ENCODE data around the gene RAX. TPM values are rescaled to one million over a fixed set of nuclear protein-coding genes. Genes with fewer than 3 reads are reported as not detected.

Gene RAX
- total and polyA plus RNA-seq, 2 experiments from 2014 or later: not detected

- 27 to 31% methylated on average over 72 to 74 of the region's 90 CpGs for WGBS, 2 experiments (ENCODE audit: low coverage in 1 of 2, low lambda C conversion rate in 2 of 2, missing lambda C conversion rate in 2 of 2)
- H3K27me3 ChIP-seq (replicated peaks; ENCODE audit: insufficient read depth): peaks cover 96% of the 10 kb centered on the region
- H3K9me2 ChIP-seq (ENCODE audit: insufficient read depth): no peaks in the 10 kb centered on the region
- DNase-seq: peak; percentile 52
- H3F3A ChIP-seq (ENCODE audit: insufficient read depth): no peaks in the 10 kb centered on the region; the same call in 1 of the 2 replicates
- TF ChIP-seq EZH2phosphoT487 (IDR thresholded peaks at IDR 0.05; ENCODE audit: insufficient read depth, low read depth) (no peak), EZH2 (IDR thresholded peaks at IDR 0.05; ENCODE audit: insufficient read depth, poor library complexity, severe bottlenecking) (no peak)
- in situ Hi-C loops (cut with MboI): no loop called here
- H3K79me2 ChIP-seq (ENCODE audit: insufficient read depth): no peaks in the 10 kb centered on the region
- no peak overlapping the region for H3K4me3 ChIP-seq
- H3K27ac ChIP-seq: no peak overlapping the region
- no peaks in the 10 kb centered on the region for H4K20me1 ChIP-seq (ENCODE audit: insufficient read depth)
- H3K36me3 ChIP-seq (ENCODE audit: low read depth): no peaks in the 10 kb centered on the region
- H2AFZ ChIP-seq: no peak overlapping the region
- H3K4me1 ChIP-seq (ENCODE audit: insufficient read depth): no peaks in the 10 kb centered on the region
- no peak overlapping the region for H3K4me2 ChIP-seq (ENCODE audit: unreplicated experiment)
- no peaks in the 10 kb centered on the region for H3K9me3 ChIP-seq (ENCODE audit: low read depth)
- no peak overlapping the region for H3K9ac ChIP-seq
Observed at GRCh38 chr18:59268721-59269562, 4.3 kb downstream of the RAX start.

GRCh38 chr18:59268127-59268720 lies 5.0 kb downstream of the RAX start:
- TF ChIP-seq EZH2 (IDR thresholded peaks at IDR 0.05; ENCODE audit: insufficient read depth, poor library complexity, severe bottlenecking) (no peak), EZH2phosphoT487 (IDR thresholded peaks at IDR 0.05; ENCODE audit: insufficient read depth, low read depth) (no peak)
- in situ Hi-C loops (cut with MboI): no loop called here
- H3K9me3 ChIP-seq (ENCODE audit: low read depth): no peaks in the 10 kb centered on the region
- no peaks in the 10 kb centered on the region for H3K9me2 ChIP-seq (ENCODE audit: insufficient read depth)
- DNase-seq: no peak
- no peaks in the 10 kb centered on the region for H3K79me2 ChIP-seq (ENCODE audit: insufficient read depth)
- no peak overlapping the region for H3K9ac ChIP-seq
- no peaks in the 10 kb centered on the region for H3K4me1 ChIP-seq (ENCODE audit: insufficient read depth)
- no peaks in the 10 kb centered on the region for H3K36me3 ChIP-seq (ENCODE audit: low read depth)
- H2AFZ ChIP-seq: no peak overlapping the region
- WGBS, 2 experiments (ENCODE audit: low coverage in 1 of 2, low lambda C conversion rate in 2 of 2, missing lambda C conversion rate in 2 of 2): 95% methylated on average over 26 to 28 of the region's 28 CpGs
- H3K27me3 ChIP-seq (replicated peaks; ENCODE audit: insufficient read depth): peaks cover 96% of the 10 kb centered on the region
- H3F3A ChIP-seq (ENCODE audit: insufficient read depth): no peaks in the 10 kb centered on the region; the same call in 1 of the 2 replicates
- H3K27ac ChIP-seq: no peak overlapping the region
- H3K4me3 ChIP-seq: no peak overlapping the region
- no peaks in the 10 kb centered on the region for H4K20me1 ChIP-seq (ENCODE audit: insufficient read depth)
- no peak overlapping the region for H3K4me2 ChIP-seq (ENCODE audit: unreplicated experiment)

GRCh38 chr18:59267503-59268126 lies 5.6 kb downstream of the RAX start:
- WGBS, 2 experiments (ENCODE audit: low coverage in 1 of 2, low lambda C conversion rate in 2 of 2, missing lambda C conversion rate in 2 of 2): 18 to 19% methylated on average over 38 to 39 of the region's 41 CpGs
- H3K4me2 ChIP-seq (ENCODE audit: unreplicated experiment): no peak overlapping the region
- peaks cover 94% of the 10 kb centered on the region for H3K27me3 ChIP-seq (replicated peaks; ENCODE audit: insufficient read depth)
- 0 out of 2 replicates have a peak, but pooled peaks have one; percentile 24 for TF ChIP-seq EZH2phosphoT487 (IDR thresholded peaks at IDR 0.05; ENCODE audit: insufficient read depth, low read depth)
- peak; percentile 58 for TF ChIP-seq EZH2 (IDR thresholded peaks at IDR 0.05; ENCODE audit: insufficient read depth, poor library complexity, severe bottlenecking)
- no peaks in the 10 kb centered on the region for H3K79me2 ChIP-seq (ENCODE audit: insufficient read depth)
- DNase-seq: peak; percentile 43
- no peaks in the 10 kb centered on the region for H3K9me3 ChIP-seq (ENCODE audit: low read depth)
- no peaks in the 10 kb centered on the region; the same call in 1 of the 2 replicates for H3F3A ChIP-seq (ENCODE audit: insufficient read depth)
- H3K9ac ChIP-seq: no peak overlapping the region
- no peaks in the 10 kb centered on the region for H3K4me1 ChIP-seq (ENCODE audit: insufficient read depth)
- H3K4me3 ChIP-seq: no peak overlapping the region
- H3K36me3 ChIP-seq (ENCODE audit: low read depth): no peaks in the 10 kb centered on the region
- H2AFZ ChIP-seq: no peak overlapping the region
- no peak overlapping the region for H3K27ac ChIP-seq
- H4K20me1 ChIP-seq (ENCODE audit: insufficient read depth): no peaks in the 10 kb centered on the region
- in situ Hi-C loops (cut with MboI): no loop called here
- H3K9me2 ChIP-seq (ENCODE audit: insufficient read depth): no peaks in the 10 kb centered on the region

- in situ Hi-C loops (cut with MboI): no loop called here
- no peak for DNase-seq
- Histone ChIP-seq H3K79me2 (ENCODE audit: insufficient read depth) (no peaks in the 10 kb centered on the region), H2AFZ (no peak overlapping the region), H3K9me2 (ENCODE audit: insufficient read depth) (no peaks in the 10 kb centered on the region), H3K4me2 (ENCODE audit: unreplicated experiment) (no peak overlapping the region), H4K20me1 (ENCODE audit: insufficient read depth) (no peaks in the 10 kb centered on the region), H3F3A (ENCODE audit: insufficient read depth) (no peaks in the 10 kb centered on the region; the same call in 1 of the 2 replicates), H3K9me3 (ENCODE audit: low read depth) (no peaks in the 10 kb centered on the region), H3K36me3 (ENCODE audit: low read depth) (no peaks in the 10 kb centered on the region), H3K9ac (no peak overlapping the region), H3K27ac (no peak overlapping the region), H3K27me3 (replicated peaks; ENCODE audit: insufficient read depth) (peaks cover 88% of the 10 kb centered on the region), H3K4me3 (no peak overlapping the region), H3K4me1 (ENCODE audit: insufficient read depth) (no peaks in the 10 kb centered on the region)
- no peak for TF ChIP-seq EZH2phosphoT487 (IDR thresholded peaks at IDR 0.05; ENCODE audit: insufficient read depth, low read depth)
- peak; percentile 10 for TF ChIP-seq EZH2 (IDR thresholded peaks at IDR 0.05; ENCODE audit: insufficient read depth, poor library complexity, severe bottlenecking)
- 19 to 25% methylated on average over 10 of the region's 10 CpGs for WGBS, 2 experiments (ENCODE audit: low coverage in 1 of 2, low lambda C conversion rate in 2 of 2, missing lambda C conversion rate in 2 of 2)
Observed at GRCh38 chr18:59266886-59267502, 6.3 kb downstream of the RAX start.

Measured in GM23248 (cell line).